ENCODE data around the gene RAB1A.

Gene RAB1A

GRCh38 chr2:65085148-65085547 is 44.8 kb downstream of the RAB1A start:
- no peak for DNase-seq

- peak in 1 of 2 donors; percentile 23 for DNase-seq
Measured at GRCh38 chr2:65081232-65081685, 48.6 kb downstream of the RAB1A start.

- DNase-seq: no peak
Measured at GRCh38 chr2:65079017-65079416, 50.9 kb downstream of the RAB1A start.

- DNase-seq: no peak
Measured at GRCh38 chr2:65077898-65078297, 52.0 kb downstream of the RAB1A start.

GRCh38 chr2:65076345-65076710 is 53.6 kb downstream of the RAB1A start:
- no peak for DNase-seq

GRCh38 chr2:65075605-65076344 is 54.1 kb downstream of the RAB1A start:
- no peak for DNase-seq

GRCh38 chr2:65075176-65075575 is 54.7 kb downstream of the RAB1A start:
- DNase-seq: no peak

GRCh38 chr2:65073879-65074565 is 55.9 kb downstream of the RAB1A start:
- DNase-seq: no peak

GRCh38 chr2:65072181-65072970 is 57.5 kb downstream of the RAB1A start:
- DNase-seq: no peak

- no peak for DNase-seq
Measured at GRCh38 chr2:65071499-65072180, 58.3 kb downstream of the RAB1A start.

GRCh38 chr2:65070856-65071255 is 59.0 kb downstream of the RAB1A start:
- no peak for DNase-seq

GRCh38 chr2:65070172-65070830 is 59.6 kb downstream of the RAB1A start:
- DNase-seq: no peak

GRCh38 chr2:65069439-65069824 is 60.5 kb downstream of the RAB1A start:
- no peak for DNase-seq

- no peak for DNase-seq
Measured at GRCh38 chr2:65067806-65068553, 61.9 kb downstream of the RAB1A start.

GRCh38 chr2:65064728-65065552 is 65.0 kb downstream of the RAB1A start:
- peak; percentile 69 to 79 for DNase-seq

- DNase-seq: no peak
Measured at GRCh38 chr2:65062843-65063825, 66.8 kb downstream of the RAB1A start.

- DNase-seq: no peak
Measured at GRCh38 chr2:65061910-65062339, 68.0 kb downstream of the RAB1A start.

GRCh38 chr2:65061146-65061909 is 68.6 kb downstream of the RAB1A start:
- DNase-seq: no peak

- DNase-seq: no peak
Measured at GRCh38 chr2:65059071-65059470, 70.8 kb downstream of the RAB1A start.

Measured in CD4-positive, alpha-beta T cell treated with Interleukin-4 for 1 hour (primary cell).